GM19324 (cell line): ENCODE data around the gene C1orf21.

Experiments used
- ATAC-seq: cut with Tn5 transposase; IDR thresholded peaks from one replicate; pipeline ENCODE4 v1.9.1; 2021; ENCODE audit warnings: mild to moderate bottlenecking, moderate library complexity; ENCODE audit not compliant: unreplicated experiment, low FRiP score

The C1orf21 gene

DNA sequence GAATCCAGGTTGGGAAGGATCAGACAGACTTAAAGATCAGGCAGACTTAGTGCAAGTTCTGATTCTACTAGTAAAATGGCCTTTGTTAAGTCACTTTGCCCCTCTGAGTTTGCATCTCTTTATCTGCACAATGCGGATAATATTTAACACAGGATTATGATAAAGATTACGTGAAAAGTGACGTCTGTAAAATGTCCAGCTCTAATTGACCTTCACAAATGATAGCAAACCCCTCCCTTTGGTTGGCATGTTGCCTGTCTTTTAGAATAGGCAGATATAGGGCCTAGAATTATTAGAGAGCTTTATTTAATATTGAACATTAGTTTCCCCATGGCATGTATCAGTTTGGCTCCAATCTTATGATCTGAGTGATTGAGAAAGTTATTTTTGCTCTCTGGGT lies 55.4 kb downstream of the C1orf21 start:
- ATAC-seq = no peak

DNA sequence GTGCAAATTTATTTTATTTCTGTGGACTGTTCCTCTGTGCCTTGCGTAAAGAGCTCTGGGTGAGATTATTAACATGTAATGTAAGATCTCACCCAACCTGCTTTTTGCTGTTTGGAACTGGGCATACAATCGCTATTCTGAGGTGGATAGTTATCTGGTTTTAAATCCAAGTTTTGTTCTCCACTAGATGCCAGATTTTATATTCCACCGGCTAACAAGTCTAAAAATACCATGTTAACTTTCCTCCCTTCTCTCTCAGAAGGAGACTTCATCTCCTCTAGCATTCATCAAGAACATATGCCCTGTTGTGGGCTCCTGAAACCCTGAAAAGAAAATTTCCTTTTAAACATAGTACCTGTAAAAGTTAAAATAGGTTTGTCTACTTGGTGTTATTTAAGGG lies 56.4 kb downstream of the C1orf21 start:
- ATAC-seq = no peak

DNA sequence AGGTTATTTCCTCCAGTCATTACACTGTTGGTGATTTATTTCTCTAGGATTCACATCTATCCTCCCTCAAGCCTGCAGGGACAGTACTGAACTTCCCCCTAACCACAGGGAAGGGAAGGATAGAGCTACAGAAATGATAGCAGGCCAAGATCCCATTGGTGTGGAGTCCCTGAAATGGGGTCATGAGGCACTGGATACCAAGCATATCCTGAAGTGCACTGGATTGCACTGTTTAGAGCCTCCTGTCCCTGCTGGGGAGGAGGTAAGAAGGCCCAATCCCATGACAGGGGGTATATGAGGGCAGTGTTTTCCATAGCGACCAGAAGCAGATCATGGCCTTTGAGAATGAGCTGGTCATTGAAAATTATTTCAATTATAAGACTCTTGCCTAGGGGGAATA lies 56.8 kb downstream of the C1orf21 start:
- ATAC-seq = no peak

DNA sequence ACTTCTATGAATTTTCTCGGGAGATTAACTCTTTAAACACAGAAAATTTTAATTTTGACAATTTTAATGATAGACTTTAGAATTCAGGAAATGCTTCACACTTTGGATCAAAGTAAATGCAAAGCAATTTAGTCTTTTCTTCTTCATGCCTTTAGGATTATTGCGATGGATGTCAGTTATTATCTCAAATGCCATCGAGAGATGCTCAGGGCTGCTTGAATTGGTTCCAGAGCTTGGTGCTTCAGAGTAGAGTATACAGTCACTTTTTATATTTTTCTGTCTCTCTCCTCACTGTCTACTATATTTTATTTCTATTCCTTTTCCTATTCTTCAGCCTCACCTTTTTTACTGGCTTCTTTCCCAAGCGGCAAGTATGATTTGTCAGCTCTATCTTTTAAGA lies 59.2 kb downstream of the C1orf21 start:
- no peak for ATAC-seq

DNA sequence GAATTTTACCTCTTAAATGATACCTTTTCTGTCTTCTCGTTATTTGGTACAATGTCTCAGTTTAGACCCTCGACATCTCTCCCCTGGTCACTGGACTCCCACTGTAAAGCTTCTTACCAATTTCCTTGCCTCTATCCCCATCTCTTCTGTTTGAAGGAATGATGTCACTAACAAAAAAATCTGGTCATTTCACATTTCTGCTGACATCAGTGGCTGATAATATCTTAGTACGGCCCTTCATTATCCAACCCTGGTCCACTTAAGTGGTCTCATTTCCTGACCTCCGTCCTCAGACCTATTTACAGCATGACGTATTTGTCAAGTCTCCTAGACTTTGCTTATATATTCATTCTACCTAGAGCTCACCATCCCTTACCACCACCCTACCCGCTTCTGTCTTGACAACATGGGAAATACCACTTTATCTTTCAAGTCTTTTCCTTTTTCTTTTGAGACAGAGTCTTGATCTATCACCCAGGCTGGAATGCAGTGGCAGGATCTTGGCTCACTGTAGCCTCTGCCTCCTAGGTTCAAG lies 60.9 kb downstream of the C1orf21 start:
- no peak for ATAC-seq

DNA sequence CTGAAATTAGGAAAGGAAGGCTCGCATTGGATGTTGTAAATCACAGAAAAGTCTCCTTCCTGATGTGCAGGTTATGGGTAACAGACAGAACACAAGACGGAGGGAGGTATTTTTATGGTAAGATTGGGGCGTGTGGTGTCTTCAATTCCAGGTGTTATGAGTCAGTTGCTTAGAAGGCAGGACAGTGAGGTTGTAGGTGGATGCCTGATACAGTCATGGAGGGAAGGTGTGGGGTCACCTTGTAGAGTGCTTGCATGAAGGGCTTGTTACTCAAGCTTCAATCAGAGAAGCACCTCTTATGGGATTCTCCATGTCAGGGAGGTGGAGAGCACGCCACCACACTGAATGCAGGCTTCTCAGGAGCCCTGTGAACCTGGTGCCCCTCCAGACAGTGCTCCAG lies 63.1 kb downstream of the C1orf21 start:
- ATAC-seq = no peak

DNA sequence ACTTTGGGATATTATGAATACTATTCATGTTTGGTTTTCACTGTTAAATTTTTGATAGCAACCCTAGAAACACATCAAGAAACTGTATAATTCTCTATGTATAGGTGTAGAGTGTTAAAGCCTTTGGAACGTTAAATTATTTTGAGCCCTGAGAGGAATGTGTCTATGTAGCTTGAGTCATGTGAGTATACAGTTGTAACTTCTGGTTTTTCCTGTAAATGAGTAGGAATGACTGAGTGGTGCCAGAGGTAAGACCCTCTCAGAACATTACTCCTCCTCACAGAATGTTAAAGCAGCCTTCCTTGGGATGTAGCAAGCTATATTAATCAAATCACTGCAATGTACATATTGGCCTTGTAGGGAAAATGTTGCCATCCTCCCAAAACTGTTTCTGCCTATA lies 69.0 kb downstream of the C1orf21 start:
- ATAC-seq = no peak

DNA sequence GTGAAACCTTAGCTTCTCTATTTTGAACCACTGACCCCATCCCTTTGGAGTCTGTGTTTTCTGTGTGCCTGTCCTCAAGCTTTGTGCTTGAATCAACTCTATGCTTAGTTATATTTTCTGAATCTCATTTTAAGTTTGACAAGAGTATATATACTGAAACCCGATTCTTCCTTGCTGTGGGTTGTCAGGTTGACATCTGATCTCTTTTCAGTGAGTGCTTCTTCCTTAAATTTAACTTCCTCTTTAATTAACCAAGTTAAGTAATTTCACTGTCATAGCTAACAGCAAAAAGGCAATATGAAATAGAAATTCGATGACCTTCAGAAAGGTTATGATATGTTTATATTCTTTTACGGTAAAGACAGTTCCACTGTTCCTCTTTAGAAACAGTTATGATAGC lies 69.4 kb downstream of the C1orf21 start:
- ATAC-seq = no peak

DNA sequence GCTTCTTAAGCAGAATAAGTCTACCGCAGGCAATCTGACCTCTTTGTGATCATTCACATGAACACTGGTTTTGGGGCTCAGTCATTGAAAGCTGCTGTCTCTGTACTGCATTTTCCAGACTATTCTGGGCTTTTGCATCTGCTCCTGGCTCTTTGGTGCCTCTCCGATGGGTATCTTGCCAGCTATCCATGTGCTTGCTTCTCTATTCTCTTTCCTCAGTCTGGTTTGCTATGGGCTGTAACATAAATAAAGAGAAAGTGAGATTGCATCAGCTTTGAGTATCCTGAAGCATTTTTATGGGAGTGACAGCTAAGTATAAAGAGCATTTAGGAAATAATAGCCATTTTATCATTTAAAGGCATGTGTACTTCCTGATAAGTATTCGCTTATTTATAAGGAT lies 70.7 kb downstream of the C1orf21 start:
- no peak for ATAC-seq

DNA sequence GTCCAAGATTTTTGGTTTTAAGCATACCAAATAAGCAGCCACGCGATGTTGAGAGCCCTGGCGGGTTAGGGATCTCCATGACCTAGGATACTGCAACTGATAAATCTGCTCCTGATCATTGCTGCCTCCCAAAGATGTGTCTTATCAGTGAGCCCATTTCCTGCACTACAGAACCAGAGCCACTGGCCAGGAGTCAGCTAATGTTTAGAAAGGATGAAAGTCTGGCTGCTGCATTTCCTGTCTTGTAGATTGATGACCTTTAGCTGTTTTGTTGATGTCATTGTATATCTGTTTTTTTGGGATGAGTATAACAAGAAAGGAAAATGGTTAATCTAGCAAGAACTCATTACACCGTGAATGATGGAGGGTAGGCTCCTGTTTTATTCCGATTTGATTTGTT lies 74.5 kb downstream of the C1orf21 start:
- no peak for ATAC-seq

DNA sequence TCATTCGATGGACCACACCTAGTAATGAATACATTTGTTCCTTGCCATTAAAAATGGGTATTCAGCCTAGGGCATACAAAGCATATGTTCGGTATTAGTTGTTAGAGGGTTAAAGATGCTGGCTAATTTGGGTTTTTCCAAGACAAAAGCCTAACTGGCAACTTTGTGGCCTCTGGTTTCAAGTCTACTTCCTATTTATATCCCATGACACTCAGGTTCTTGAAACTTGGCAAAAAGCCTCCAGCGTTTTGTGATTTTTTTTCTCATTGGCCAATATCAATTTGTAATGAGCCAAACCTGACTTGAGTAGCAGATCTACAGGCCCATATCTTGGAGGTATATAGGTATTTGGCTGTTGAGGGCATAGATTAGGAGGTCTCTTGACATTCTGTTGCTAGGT lies 75.3 kb downstream of the C1orf21 start:
- ATAC-seq = no peak

DNA sequence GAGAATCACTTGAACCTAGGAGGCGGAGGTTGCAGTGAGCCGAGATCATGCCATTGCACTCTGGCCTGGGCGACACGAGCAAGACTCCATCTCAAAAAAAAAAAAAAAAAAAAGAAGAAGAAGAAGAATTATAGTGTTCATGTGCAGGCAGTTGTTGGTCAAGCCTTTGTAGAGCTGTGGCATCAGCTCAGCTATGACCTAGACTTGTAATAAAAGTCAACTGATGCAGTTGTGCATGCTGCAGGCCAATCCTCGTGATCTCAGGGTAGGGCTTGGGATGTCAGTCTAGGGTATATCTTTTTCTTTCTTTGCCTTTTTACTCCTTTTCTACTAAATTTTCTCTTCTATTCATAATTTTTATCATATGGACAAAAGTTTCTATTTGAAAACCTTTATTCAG lies 76.2 kb downstream of the C1orf21 start:
- ATAC-seq = no peak

DNA sequence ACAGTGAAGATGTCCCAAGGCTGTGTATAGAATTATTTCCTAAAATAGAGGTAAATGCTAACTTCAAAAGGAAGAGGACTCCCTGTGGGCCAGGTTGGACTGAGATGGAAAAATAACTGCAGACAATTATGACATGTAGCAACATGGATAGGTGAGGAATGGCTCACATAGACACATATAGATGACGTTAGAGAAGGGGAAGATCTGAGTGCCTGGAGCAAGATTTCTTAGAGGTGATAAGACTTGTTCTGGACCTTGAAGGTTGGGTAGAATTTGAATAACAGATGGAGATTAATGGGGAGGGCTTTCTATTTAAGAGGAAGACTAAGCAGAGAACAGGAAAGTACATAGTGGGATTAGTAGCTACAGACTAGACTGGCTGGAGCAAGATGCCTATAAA lies 76.9 kb downstream of the C1orf21 start:
- ATAC-seq = no peak

DNA sequence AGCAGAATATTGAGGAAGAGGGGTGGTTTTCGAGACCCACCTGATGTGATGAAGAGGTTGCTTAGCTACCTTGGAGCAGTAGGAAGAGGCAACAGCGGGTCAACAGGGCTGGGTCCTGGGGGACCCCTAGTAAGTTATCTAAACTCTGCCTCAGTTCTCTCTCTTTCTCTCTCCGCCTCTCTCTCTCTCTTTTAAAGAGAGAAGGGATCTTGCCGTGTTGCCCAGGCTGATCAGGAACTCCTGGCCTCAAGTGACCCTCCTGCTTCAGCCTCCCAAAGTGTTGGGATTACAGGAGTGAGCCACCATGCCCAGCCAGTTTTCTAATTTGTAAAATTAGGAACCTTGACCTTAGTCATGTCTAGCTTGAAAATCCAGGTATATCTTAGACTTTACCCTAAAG lies 77.9 kb downstream of the C1orf21 start:
- no peak for ATAC-seq

DNA sequence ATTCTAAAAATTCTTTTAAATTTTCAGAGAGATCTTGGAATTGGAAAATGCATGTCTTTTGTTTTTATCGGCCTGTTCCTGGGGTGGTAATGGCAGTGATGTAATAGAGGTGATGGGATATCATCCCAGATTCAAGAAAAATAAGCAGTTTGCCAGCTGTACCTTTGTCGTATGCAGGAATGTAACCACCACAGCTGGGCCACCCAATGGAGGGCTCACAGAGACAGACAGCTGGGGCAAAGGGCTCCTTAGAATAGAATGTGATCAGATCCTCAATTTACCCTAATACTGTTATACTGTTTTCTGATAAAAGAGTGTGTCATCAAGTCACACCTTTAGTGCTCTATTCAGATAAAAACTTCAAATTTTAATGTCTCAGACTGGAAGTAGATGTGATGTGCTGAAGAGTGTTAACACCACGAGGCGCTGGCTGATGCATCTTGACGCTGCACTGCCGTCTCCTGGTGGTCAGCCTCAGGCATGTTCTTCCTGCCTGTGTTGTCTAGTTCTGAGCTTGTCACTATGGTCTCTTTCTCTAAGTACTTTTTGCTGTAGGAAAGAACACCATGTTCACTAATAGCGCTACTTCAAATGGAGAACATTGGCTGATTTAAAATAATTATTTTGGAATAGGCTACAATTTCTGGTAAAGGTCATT lies 78.8 kb downstream of the C1orf21 start:
- no peak for ATAC-seq

DNA sequence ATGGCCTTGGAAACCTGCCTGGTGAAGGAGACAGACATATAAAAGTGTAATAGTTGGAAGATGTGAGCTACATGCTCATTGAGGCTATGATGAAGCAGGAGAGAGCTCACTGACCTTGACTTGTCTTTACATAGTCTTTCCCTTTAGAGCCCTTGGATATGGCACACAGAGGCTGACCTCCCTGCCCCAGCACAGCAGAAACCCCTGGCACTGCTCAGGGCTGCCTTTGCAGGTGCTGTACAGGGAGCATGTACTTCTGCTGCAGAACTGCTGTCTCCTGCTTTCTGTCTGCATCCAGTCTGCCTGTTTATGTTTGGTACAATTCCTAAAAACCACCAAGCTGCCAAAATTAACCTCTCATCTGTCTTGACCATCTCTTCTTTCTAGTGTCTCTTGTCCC lies 80.5 kb downstream of the C1orf21 start:
- no peak for ATAC-seq

DNA sequence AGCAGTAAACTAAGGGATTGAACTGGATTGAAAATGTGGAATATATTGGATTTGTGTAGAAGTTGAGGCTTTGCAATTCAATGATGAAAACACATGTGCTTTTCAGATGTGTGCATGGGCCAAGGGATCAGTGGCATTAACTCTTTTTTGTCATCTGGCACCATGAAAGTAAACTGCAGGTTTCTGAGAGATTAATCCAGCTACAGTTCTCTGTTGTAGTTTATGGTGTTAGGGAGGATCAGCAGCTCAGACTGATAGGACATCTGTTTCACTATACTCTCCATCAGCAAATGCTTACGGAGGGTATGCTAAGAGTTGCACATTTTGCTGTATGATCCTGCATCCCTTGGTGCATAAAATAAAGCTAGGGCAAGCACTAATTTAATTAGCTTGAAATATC lies 82.6 kb downstream of the C1orf21 start:
- ATAC-seq = no peak

DNA sequence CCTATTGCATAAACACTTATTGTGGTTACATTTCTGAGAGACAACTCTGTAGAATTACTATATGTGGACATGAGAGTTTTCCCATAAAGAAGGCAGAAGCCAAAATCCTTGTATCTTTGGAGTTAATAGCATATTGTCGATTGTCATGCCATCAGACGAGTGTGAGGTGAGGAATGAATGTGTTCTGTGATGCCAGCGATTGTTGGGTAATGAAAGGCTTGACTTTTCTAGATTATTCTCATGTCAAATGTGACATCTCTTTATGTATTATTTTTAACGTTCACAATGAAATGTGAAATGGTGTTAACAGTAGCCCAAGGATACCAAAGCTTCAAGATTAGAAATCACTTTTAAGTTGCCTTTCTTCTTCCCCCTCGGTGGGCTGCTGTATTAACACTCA lies 84.9 kb downstream of the C1orf21 start:
- ATAC-seq = no peak

DNA sequence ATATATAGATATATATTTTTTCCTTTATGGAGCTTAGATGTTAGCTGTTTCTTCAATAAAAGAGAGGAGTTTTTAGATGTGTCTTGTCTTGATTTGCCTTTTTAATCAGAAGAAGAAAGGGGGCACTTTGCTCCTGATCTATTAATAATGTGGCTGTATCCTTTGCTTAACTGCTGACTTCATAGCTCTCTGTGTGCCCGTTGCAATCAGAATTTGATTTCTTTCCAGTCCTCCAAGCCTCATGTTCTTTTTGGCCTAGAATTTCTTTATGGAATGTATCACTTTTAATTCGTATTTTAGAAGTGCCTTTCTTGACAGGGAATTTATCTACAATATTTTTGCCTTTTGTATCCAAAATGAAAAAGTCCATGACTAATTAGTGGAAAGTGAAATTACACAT lies 85.3 kb downstream of the C1orf21 start:
- no peak for ATAC-seq

DNA sequence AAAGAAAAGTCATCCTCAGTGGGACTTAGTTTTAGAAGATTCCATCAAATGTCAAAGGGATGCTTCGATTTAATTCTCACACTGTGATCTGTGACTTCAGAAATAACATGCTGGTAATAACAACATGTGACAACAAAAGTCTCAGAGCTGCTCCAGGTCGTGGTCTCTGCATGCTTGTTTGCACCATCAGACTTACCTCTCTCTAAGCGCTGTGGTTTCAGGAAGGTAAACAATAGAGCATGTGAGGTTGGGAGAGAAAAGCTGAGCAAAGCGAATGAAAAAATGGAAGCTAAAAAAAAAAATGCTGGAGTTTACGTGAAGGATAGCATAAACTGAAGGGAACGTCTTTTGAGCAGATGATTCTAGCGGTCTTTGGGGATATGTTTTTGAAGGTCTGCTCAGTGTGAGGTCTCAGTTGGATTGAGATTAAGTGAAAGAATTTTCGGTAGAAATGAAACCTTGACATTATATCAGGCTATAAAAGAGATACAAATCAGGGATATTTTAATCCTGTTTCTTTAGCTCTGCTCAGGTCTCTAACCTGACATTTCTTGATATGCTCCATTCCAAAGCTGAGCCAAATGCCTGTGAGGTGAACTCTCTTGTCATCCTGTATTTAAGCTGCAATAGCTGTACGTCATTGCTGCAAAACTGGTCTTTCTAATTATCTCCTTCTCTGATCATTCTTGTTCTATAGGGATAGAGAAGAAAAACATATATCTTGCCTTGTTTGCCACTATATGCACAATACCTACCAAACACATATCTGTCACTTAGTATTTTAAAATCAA lies 86.5 kb downstream of the C1orf21 start:
- no peak for ATAC-seq

DNA sequence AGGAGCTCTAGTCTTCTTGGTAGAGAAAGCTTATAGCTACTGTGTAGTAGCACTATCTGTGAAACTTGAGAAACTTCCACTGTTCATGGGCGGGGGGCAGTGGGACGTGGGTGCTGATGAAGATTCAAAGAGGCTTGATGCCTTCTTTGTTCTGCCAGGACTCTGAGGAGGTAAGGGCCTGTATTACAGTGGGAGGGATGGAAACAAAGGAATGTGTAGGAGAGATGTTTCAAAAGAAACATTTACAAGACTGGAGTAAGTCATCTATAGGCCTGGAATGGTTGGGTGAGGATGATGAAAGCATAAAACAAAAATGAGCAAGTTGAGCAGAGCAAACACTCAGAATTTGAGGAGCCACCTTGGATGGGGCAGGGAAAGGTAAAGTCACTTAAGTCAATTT lies 89.4 kb downstream of the C1orf21 start:
- ATAC-seq = no peak
